GM12878 (cell line): ENCODE data around the gene ACSL3. TPM values are rescaled to one million over a fixed set of nuclear protein-coding genes. Genes with fewer than 3 reads are reported as not detected.

Experiments
- ATAC-seq: fragments of 200-7000 bp; cut with Tn5 transposase; 3 replicates; pipeline ENCODE4 v1.9.1; 2020; ENCODE audit warnings: mild to moderate bottlenecking, moderate library complexity
- BruUV-seq: library from RNA; stranded (reverse); fragments of 400-500 nt; replicated peaks from 2 replicates; lab custom pipeline; 2021; lab: Mats Ljungman, UMichigan
- CTCF ChIA-PET: fragments of 300-600 bp; sonication (Branson Sonifier 250); formaldehyde crosslinking; extraction: SDS; loops from one replicate; lab custom pipeline; 2021; ENCODE audit warnings: inconsistent platforms; lab: Yijun Ruan, JAX
- POLR2A ChIA-PET: fragments of 350-600 bp; formaldehyde crosslinking; extraction: SDS; loops from one replicate; lab custom pipeline; 2021; ENCODE audit warnings: inconsistent platforms; lab: Charles Lee
- RAD21 ChIA-PET: fragments of 300-600 bp; sonication (Branson Sonifier 250); formaldehyde crosslinking; loops from one replicate; lab custom pipeline; 2023; ENCODE audit warnings: antibody characterized with exemption; ENCODE audit not compliant: unreplicated experiment; lab: Charles Lee
- SMC1A ChIA-PET: fragments of 300-600 bp; sonication (Branson Sonifier 250); formaldehyde crosslinking; loops from one replicate; lab custom pipeline; 2023; ENCODE audit not compliant: unreplicated experiment, uncharacterized antibody; lab: Charles Lee
- DNase-seq: peaks from one replicate; pipeline ENCODE4 v3.0.0-alpha.2; 2011; ENCODE audit warnings: low read depth, low spot score
- FAIRE-seq: peaks from 3 replicates; lab custom pipeline; 2011; peaks lifted over from hg19 to GRCh38; lab: Jason Lieb, UNC
- H2AFZ ChIP-seq: 2 replicates; pipeline ENCODE4 v1.6.0; 2011; ENCODE audit warnings: low read depth, low read length, control low read depth; ENCODE audit not compliant: control insufficient read depth
- H3K27ac ChIP-seq: 2 replicates; pipeline ENCODE4 v1.5.1; 2011; ENCODE audit warnings: control low read depth; ENCODE audit not compliant: control insufficient read depth, insufficient read depth
- H3K27me3 ChIP-seq, 2 experiments: replicated peaks in 1 of 2; 2 replicates each; pipeline versions ENCODE4 v1.6.0 to v1.6.1; 2011; ENCODE audit warnings: low read length in 1 of 2; ENCODE audit not compliant: control insufficient read depth in 2 of 2, insufficient read depth in 2 of 2
- H3K36me3 ChIP-seq, 2 experiments: 2 replicates each; pipeline ENCODE4 v1.5.1; 2011; ENCODE audit warnings: low read length in 1 of 2; ENCODE audit not compliant: control insufficient read depth in 2 of 2, insufficient read depth in 2 of 2
- H3K4me1 ChIP-seq: 2 replicates; pipeline ENCODE4 v1.6.1; 2011; ENCODE audit warnings: mild to moderate bottlenecking, low read length, moderate library complexity, mixed read lengths; ENCODE audit not compliant: control insufficient read depth, insufficient read depth
- H3K4me2 ChIP-seq: 2 replicates; pipeline ENCODE4 v1.6.0; 2011; ENCODE audit warnings: control low read depth; ENCODE audit not compliant: control insufficient read depth, insufficient read depth
- H3K4me3 ChIP-seq: fragments of 200-600 bp; sonication (generic); 2 replicates; pipeline ENCODE4 v1.5.1; 2016
- H3K79me2 ChIP-seq: 2 replicates; pipeline ENCODE4 v1.6.0; 2011; ENCODE audit warnings: low read length; ENCODE audit not compliant: control insufficient read depth, insufficient read depth
- H3K9ac ChIP-seq: 2 replicates; pipeline ENCODE4 v1.8.0; 2011; ENCODE audit warnings: low read length, control low read depth, mixed read lengths; ENCODE audit not compliant: control insufficient read depth, insufficient read depth
- H3K9me3 ChIP-seq: replicated peaks from 3 replicates; pipeline ENCODE4 v1.5.1; 2011; ENCODE audit warnings: mild to moderate bottlenecking, low read length; ENCODE audit not compliant: control insufficient read depth, insufficient read depth
- H4K20me1 ChIP-seq: 2 replicates; pipeline ENCODE4 v1.6.0; 2011; ENCODE audit not compliant: control insufficient read depth, insufficient read depth
- BCL3 ChIP-seq: IDR thresholded peaks from 2 replicates; pipeline ENCODE4 v1.6.1; 2011; ENCODE audit warnings: borderline replicate concordance, low read depth, mild to moderate bottlenecking, moderate library complexity, low read length; ENCODE audit not compliant: insufficient read depth, poor library complexity, severe bottlenecking
- CBX5 ChIP-seq: sonication (generic); IDR thresholded peaks from 2 replicates; pipeline ENCODE4 v1.6.1; 2016; ENCODE audit warnings: low read depth, moderate library complexity, mild to moderate bottlenecking, inconsistent platforms
- ESRRA ChIP-seq: IDR thresholded peaks from 2 replicates; pipeline ENCODE4 v1.6.1; 2012; ENCODE audit warnings: mild to moderate bottlenecking, low read length, improper control_type of control experiment
- ETV6 ChIP-seq, 2 experiments: fragments of 450-650 bp in 1 of 2; IDR thresholded peaks in 1 of 2; conservative IDR thresholded peaks in 1 of 2; 2 replicates each; pipeline ENCODE4 v1.6.1; 2014; ENCODE audit warnings: antibody characterized with exemption in 1 of 2, borderline replicate concordance in 1 of 2, low read depth in 1 of 2, mild to moderate bottlenecking in 1 of 2, moderate library complexity in 1 of 2
- EZH2 ChIP-seq: IDR thresholded peaks from 2 replicates; pipeline ENCODE4 v1.6.1; 2012; ENCODE audit warnings: low read depth, mild to moderate bottlenecking, control low read depth, inconsistent platforms, low read length, borderline replicate concordance; ENCODE audit not compliant: control insufficient read depth
- GABPA ChIP-seq: IDR thresholded peaks from 2 replicates; pipeline ENCODE4 v1.6.1; 2014; ENCODE audit warnings: antibody characterized with exemption, low read depth, mild to moderate bottlenecking, inconsistent platforms
- PAX5 ChIP-seq: IDR thresholded peaks from 2 replicates; pipeline ENCODE4 v1.6.1; 2011; ENCODE audit warnings: low read depth, low read length, borderline replicate concordance
- SIN3A ChIP-seq: IDR thresholded peaks from 2 replicates; pipeline ENCODE4 v1.6.1; 2012; ENCODE audit warnings: low read depth, low read length, improper control_type of control experiment
- SUPT20H ChIP-seq: IDR thresholded peaks from 2 replicates; pipeline ENCODE4 v1.6.1; 2011; ENCODE audit warnings: low read depth, mild to moderate bottlenecking, low read length, moderate library complexity, borderline replicate concordance; ENCODE audit not compliant: control insufficient read depth
- SUZ12 ChIP-seq: fragments of 200-600 bp; sonication (generic); IDR thresholded peaks from one replicate; pipeline ENCODE4 v1.6.1; 2018; ENCODE audit warnings: antibody characterized with exemption, mild to moderate bottlenecking; ENCODE audit not compliant: unreplicated experiment
- TAF1 ChIP-seq: IDR thresholded peaks from 2 replicates; pipeline ENCODE4 v1.6.1; 2011; ENCODE audit warnings: mild to moderate bottlenecking, low read depth, low read length, borderline replicate concordance
- ZBTB4 ChIP-seq: fragments of 450-650 bp; formaldehyde crosslinking; IDR thresholded peaks from 2 replicates; pipeline ENCODE4 v1.4.0; 2022; ENCODE audit warnings: mild to moderate bottlenecking, moderate library complexity
- ZNF24 ChIP-seq: fragments of 450-650 bp; IDR thresholded peaks from 2 replicates; pipeline ENCODE4 v1.6.1; 2017; ENCODE audit warnings: antibody characterized with exemption, mild to moderate bottlenecking
- ZSCAN29 ChIP-seq: fragments of 450-650 bp; IDR thresholded peaks from 2 replicates; pipeline ENCODE4 v1.6.1; 2017; ENCODE audit warnings: mild to moderate bottlenecking, moderate library complexity
- WGBS: methylation state at CpG from one replicate; pipeline ENCODE4 v1.1.6; 2016; ENCODE audit warnings: low lambda C conversion rate; ENCODE audit not compliant: insufficient replicate concordance, insufficient coverage; ENCODE audit errors: missing lambda C conversion rate; 5-methylcytosine and 5-hydroxymethylcytosine counted together
- in situ Hi-C: fragments of 300-500 bp; cut with MboI; formaldehyde crosslinking; loops from 9 replicates; pipeline ENCODE4 v1.14.3; 2018; ENCODE audit warnings: mixed read lengths
- intact Hi-C: fragments of 100-400 bp; cut with micrococcal nuclease; formaldehyde crosslinking; loops from one replicate; pipeline ENCODE4 v1.14.2; 2022; ENCODE audit not compliant: unreplicated experiment
- polyA plus RNA-seq, 11 experiments: library from polyadenylated mRNA; depleted of rRNA in 4 of 11; unstranded in 6 of 11; stranded (reverse) in 5 of 11; fragments of >200 nt; fragmentation: Nextera tagmentation in 4 of 11; fragmentation: Illumina TruSeq in 1 of 11; extraction: Ambion mirVana in 4 of 11; extraction: Trizol in 1 of 11; gene quantifications; 1 replicate in 1 of 11; 2 replicates in 10 of 11; pipeline versions ENCODE4 v1.2.1 to v1.2.3, GENCODE V29; 2011 to 2016; ENCODE audit warnings: inconsistent platforms in 2 of 11, missing spikeins in 2 of 11, low read depth in 1 of 11
- total RNA-seq, 4 experiments: library from RNA; depleted of rRNA in 3 of 4; stranded (reverse); fragments of >200 nt in 3 of 4; fragmentation: Illumina TruSeq in 1 of 4; extraction: Trizol in 1 of 4; gene quantifications; 2 replicates each; pipeline versions ENCODE4 v1.2.1 to v1.2.3, GENCODE V29; 2013 to 2021

ACSL3 gene
- total and polyA plus RNA-seq, 10 of the 15 experiments (the other 5 are each of a cell fraction or from before 2014, with no cell fraction given): 15.6 to 83.9 (median 56.7) TPM

GRCh38 chr2:222949073-222949472 is 88.2 kb downstream of the ACSL3 start:
- 43% methylated on average over 1 of the region's 1 CpG for WGBS
- H4K20me1 ChIP-seq: no peaks in the 10 kb centered on the region
- SMC1A ChIA-PET: interaction anchor here (2.6 kb wide), 1 partner anchor 10 kb away, joined by 11 read pairs; no protein-coding TSS in a partner anchor
- no peaks in the 10 kb centered on the region for H3K9me3 ChIP-seq
- H3K4me3 ChIP-seq: no peak overlapping the region
- H3K4me2 ChIP-seq: no peak overlapping the region
- CTCF ChIA-PET: interaction anchor here (0.5 to 7.4 kb wide), 4 partner anchors 9 to 235 kb away, joined by 3 to 47 read pairs (median 7); no protein-coding TSS in a partner anchor
- no peak for ATAC-seq
- RAD21 ChIA-PET: interaction anchor here (2.5 kb wide), 1 partner anchor 23 kb away, joined by 5 read pairs; no protein-coding TSS in a partner anchor
- intact Hi-C loops: no loop called here
- H3K9ac ChIP-seq: no peak overlapping the region
- POLR2A ChIA-PET: no interaction called here
- no peak overlapping the region for H3K27ac ChIP-seq
- no peaks in the 10 kb centered on the region for H3K27me3 ChIP-seq
- no peaks in the 10 kb centered on the region for H3K36me3 ChIP-seq
- no peaks in the 10 kb centered on the region for H3K79me2 ChIP-seq
- no peaks in the 10 kb centered on the region; the same call in 1 of the 2 replicates for H3K4me1 ChIP-seq
- FAIRE-seq: no peak
- no peak overlapping the region for H2AFZ ChIP-seq
- no peak for DNase-seq
- no TSS peak for BruUV-seq
- in situ Hi-C loops: no loop called here
- TF ChIP-seq ZSCAN29 (no peak), ETV6 (conservative IDR thresholded peaks at IDR 0.05 in 1 of 2, IDR thresholded peaks at IDR 0.05 in 1 of 2; ENCODE audit: borderline replicate concordance in 1 of 2, low read depth in 1 of 2) (no peak), SUZ12 (no peak), SUPT20H (no peak), PAX5 (no peak), GABPA (no peak), ZBTB4 (CRISPR knock-in tag) (no peak), ZNF24 (no peak), EZH2 (no peak), TAF1 (no peak), ESRRA (no peak), CBX5 (no peak), BCL3 (no peak), SIN3A (no peak)
